ENCODE results near the gene ANKRD53.

Gene ANKRD53

DNA sequence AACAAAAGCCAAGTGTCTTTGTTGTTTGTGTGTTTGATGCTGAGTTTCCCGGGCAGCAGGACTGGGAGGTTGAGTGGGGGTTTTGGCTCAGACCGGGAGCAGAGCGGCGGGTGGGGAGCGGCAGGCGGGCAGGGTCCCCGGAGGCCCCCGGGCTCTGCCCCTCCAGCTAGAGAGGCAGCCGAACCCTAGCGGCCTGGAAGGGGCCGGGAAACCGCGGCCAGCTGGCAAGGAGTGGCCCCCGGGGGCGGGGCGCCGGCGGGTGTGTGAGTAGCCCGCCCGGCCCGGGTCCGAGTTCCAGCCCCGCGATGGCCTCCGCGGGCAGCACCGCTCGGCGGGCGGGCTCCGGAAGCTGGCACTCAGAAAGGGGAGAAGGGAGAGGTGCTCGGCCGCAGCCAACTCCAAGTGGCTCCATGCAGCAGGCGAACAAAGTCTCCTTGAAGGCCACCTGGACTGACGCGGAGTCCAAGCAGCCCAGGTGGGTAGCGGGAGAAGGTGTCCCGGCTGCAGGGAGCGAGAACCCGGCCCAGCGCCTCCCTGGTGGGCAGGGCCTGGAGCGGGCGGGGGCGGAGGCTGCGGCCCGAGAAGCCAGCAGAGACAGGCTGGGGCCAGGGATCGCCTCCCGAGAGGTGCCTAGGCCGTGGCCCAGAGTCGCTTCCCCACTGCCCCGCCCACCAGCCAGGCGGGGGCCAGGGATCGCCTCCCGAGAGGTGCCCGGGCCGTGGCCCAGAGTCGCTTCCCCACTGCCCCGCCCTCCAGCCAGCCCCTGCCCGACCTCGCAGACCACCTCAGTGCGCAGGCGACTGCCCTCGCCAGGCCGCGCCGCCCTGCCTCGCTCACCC lies at the start of gene ANKRD53:
Gene ANKRD53, plus strand, starts transcription at position 290 of the 839 bp plus-strand sequence. Its CDS starts 16 bp downstream, at position 306.
- no peak for FAIRE-seq

DNA sequence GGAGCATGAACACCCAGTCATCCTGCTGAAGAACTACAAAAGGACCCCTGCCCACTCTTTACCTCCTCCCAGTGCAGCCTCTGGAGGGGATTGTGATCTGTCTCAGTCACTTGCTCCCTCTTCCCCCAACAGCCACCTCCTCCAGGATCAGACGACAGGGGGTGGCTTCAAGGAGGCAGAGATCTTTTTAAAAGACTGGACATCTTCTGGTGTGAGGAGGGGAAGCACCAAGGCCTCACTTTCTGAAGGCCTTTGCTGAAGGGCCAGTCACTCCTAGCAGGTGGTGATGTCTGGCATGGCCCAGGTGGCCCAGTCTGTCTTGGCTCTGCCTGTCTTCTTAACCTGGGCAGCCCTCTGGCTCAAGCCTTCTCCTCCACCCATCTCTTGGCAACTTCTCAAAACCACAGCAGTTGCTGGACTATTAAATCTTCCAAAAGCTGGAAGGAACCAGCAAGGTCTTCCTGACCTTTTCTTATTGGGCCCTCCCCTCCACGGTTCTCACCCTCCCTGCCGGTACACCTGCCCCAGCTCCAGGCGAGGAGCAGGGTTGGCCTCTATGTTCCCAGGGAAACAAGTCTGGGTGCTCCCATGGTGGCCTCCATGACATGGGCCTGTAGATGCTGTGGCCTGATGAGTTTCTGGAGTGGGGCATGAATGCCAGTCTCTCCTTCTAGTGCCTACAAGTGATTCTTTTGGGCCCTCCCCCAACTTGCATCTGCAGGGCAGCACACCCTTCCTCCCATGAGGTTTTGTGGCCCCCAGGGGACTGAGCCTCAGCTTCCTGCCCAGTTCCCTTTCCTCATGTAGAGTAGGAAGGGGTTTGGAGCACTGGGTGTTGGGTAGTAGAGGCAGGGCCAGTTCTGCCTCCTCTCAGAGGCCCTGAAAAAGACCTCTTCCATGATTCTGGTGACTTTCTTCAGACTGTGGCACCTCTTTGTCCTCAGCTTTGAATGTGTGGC lies 47.8 kb upstream of the ANKRD53 start:
- FAIRE-seq, result no peak

DNA sequence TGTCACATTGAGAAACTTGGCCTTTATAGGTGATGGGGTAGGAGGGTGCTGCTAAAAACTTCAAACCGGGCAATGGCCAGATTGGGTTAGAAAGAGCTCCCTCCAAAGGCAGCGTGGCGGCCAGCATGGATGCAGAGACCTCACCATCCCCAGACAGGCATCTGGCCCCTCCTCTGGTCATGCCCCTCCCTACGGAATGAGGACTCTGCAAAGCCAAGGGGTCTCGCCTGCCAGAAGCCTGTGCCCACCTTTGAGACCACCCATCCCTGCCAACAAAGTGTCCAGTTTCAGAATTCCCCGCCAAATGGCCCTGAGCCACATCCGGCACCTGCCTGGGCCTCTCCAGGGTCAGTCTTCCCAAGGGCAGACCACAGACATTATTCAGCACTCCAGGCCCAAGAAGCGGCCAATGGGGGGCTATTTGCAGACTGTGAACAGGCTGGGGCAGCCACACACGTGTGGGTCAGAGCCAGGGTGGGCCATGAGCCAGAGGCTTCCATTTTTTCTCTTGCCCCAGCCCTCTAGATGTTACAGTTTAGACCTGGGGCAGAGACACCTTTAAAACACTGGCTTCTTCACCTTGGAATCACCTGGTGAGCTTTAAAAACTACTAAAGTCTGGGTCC lies 46.9 kb upstream of the ANKRD53 start:
- no peak for FAIRE-seq

- FAIRE-seq, result no peak
These were observed 45.7 kb upstream of the ANKRD53 start for GRCh38 chr2:70932631-70933230.

GRCh38 chr2:70934981-70935380 lies 43.4 kb upstream of the ANKRD53 start:
- FAIRE-seq, result no peak

DNA sequence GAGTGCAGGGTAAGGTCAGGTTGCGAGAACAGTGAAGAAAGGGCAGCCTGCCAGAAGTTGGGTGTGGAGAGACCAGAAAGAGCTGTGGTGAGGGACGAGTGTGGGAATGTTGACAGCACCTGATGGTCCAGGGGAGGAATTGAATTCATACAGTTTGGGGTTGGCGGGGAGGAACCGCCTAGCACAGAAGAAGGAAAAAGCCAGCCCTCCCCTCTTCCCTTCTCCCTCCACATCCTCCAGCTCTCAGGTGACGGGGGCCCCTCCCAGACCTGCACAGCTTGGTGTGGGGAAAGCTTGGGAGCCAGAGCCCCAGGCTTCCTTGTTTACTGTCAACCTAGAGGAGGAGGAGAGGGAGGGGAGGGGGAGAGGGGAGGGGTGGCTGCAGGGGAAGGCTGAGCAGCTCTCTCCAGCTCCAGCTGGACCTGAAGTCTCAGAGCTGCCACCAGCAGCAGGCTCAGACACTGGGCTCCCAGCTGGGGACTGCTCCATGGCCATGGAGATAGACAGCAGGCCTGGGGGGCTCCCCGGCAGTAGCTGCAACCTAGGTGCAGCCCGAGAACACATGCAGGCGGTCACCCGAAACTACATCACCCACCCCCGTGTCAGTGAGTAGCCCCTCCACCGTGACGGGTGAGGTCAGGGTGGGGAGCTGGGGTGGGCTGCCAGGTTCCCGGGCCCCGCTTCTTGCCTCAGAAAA lies 42.8 kb upstream of the ANKRD53 start, which contains the start of gene ATP6V1B1:
Gene ATP6V1B1, plus strand, starts transcription at position 433 of the 697 bp plus-strand sequence. Its CDS starts 55 bp downstream, at position 488.
- FAIRE-seq, result no peak

- no peak for FAIRE-seq
These were observed 42.1 kb upstream of the ANKRD53 start for GRCh38 chr2:70936165-70936978.

DNA sequence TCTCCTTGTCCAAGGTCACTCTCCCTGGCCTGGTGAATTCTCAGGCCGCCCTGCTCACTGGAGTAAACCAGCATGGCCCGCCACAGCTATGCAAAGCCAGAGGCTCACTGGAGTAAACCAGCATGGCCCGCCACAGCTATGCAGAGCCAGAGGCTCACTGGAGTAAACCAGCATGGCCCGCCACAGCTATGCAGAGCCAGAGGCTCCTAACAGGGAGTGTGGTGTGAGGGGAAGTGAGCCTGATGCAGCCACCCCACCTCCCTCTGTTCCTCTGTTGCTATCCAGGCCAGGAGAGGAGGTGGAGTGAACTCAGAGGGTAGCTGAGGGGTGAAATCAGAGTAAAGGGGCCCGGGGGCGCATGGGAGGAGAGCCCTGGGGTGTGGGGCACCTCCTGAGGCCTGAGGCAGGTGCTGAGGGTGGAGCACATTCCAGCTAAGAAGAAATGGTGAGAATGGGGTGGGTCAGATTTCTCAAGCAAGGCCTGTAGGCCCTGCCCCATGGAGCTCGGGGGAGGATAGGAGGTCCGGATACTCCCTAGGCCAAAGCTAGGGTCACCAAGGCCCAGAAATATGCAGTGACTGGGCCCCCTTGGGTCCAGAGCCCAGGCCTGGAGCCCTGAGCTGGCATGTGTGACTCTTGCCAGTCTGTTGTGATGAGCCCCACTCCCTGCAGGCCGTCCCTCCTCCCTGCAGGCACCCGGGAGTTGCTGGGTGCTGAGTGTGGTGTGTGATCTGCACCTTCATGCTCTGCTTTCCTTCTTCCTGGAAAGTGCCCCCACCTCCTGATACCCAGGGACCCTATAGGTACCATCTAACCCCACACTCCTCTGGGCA lies 41.2 kb upstream of the ANKRD53 start:
- no peak for FAIRE-seq

GRCh38 chr2:70937866-70938585 lies 40.4 kb upstream of the ANKRD53 start:
- no peak for FAIRE-seq

DNA sequence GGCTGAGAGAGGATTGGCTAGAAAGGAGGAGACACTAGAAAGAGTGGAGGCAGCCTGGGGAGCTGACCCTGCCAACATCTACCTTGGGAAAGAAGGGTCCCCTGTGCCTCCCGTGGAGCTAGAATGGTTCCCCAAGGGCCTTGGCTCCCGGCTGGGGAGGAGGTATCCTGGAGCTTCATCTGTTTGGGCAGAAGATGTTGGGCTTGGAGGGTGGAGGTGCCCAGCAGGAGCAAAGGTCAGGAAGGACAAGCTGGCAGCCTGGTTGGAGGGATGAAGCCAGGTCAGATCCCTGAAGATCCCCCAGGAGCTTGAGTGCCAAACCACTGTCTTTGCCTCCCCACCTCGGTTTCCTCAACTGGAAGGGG lies 39.9 kb upstream of the ANKRD53 start:
- no peak for FAIRE-seq

- no peak for FAIRE-seq
These were observed 39.2 kb upstream of the ANKRD53 start for GRCh38 chr2:70939001-70939838.

DNA sequence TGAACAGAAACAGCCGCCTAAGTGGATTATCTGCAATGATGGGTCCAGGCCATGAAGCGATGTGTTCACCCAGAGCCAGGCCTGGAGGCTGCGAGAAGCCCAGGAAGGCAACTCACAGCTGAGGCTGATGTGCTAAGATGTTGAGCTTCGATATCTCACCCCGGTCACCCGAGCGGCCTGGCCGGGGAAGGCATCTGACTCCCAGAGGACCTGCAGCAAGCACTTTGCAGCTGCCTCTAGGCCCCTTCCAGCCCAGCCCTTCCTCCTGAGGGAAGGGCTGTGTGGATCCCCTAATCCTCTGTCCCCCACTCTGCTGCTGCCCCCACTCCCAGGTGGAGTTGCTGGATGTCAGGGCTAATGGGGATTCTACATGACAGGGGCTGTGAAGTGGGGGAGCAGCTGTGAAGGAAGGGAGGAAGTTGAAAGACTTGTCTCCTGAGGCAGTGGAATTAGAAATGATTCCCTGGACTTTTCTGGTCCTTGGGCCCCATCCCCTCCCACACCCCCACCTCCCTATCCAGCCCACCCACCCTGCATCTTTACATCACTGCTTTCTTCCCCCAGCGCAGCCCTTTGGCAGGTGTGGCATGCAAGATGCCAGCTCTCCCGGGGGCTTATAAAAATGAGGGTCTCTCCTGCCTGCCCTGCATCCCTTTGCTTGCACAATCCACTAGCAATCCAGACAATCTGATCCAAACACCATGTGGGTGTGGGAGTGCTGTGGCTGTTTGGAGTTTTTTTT lies 38.4 kb upstream of the ANKRD53 start:
- no peak for FAIRE-seq

GRCh38 chr2:70941186-70941585 lies 37.2 kb upstream of the ANKRD53 start:
- no peak for FAIRE-seq

GRCh38 chr2:70941701-70942100 lies 36.7 kb upstream of the ANKRD53 start:
- FAIRE-seq, result no peak

GRCh38 chr2:70942396-70943204 lies 35.8 kb upstream of the ANKRD53 start:
- FAIRE-seq, result no peak

GRCh38 chr2:70943205-70943871 lies 35.1 kb upstream of the ANKRD53 start:
- no peak for FAIRE-seq

Measured in TTC549 (cell line).